GM12878 (cell line): ENCODE data around the gene LPIN1. TPM values are rescaled to one million over a fixed set of nuclear protein-coding genes. Genes with fewer than 3 reads are reported as not detected.

ENCODE experiments used
- ATAC-seq: fragments of 200-7000 bp; cut with Tn5 transposase; 3 replicates; pipeline ENCODE4 v1.9.1; 2020; ENCODE audit warnings: mild to moderate bottlenecking, moderate library complexity
- BruUV-seq: library from RNA; stranded (reverse); fragments of 400-500 nt; replicated peaks from 2 replicates; lab custom pipeline; 2021; lab: Mats Ljungman, UMichigan
- CTCF ChIA-PET: fragments of 300-600 bp; sonication (Branson Sonifier 250); formaldehyde crosslinking; extraction: SDS; loops from one replicate; lab custom pipeline; 2021; ENCODE audit warnings: inconsistent platforms; lab: Yijun Ruan, JAX
- POLR2A ChIA-PET: fragments of 350-600 bp; formaldehyde crosslinking; extraction: SDS; loops from one replicate; lab custom pipeline; 2021; ENCODE audit warnings: inconsistent platforms; lab: Charles Lee
- RAD21 ChIA-PET: fragments of 300-600 bp; sonication (Branson Sonifier 250); formaldehyde crosslinking; loops from one replicate; lab custom pipeline; 2023; ENCODE audit warnings: antibody characterized with exemption; ENCODE audit not compliant: unreplicated experiment; lab: Charles Lee
- SMC1A ChIA-PET: fragments of 300-600 bp; sonication (Branson Sonifier 250); formaldehyde crosslinking; loops from one replicate; lab custom pipeline; 2023; ENCODE audit not compliant: unreplicated experiment, uncharacterized antibody; lab: Charles Lee
- DNase-seq: peaks from one replicate; pipeline ENCODE4 v3.0.0-alpha.2; 2011; ENCODE audit warnings: low read depth, low spot score
- FAIRE-seq: peaks from 3 replicates; lab custom pipeline; 2011; peaks lifted over from hg19 to GRCh38; lab: Jason Lieb, UNC
- H2AFZ ChIP-seq: 2 replicates; pipeline ENCODE4 v1.6.0; 2011; ENCODE audit warnings: low read depth, low read length, control low read depth; ENCODE audit not compliant: control insufficient read depth
- H3K27ac ChIP-seq: 2 replicates; pipeline ENCODE4 v1.5.1; 2011; ENCODE audit warnings: control low read depth; ENCODE audit not compliant: control insufficient read depth, insufficient read depth
- H3K27me3 ChIP-seq, 2 experiments: replicated peaks in 1 of 2; 2 replicates each; pipeline versions ENCODE4 v1.6.0 to v1.6.1; 2011; ENCODE audit warnings: low read length in 1 of 2; ENCODE audit not compliant: control insufficient read depth in 2 of 2, insufficient read depth in 2 of 2
- H3K36me3 ChIP-seq, 2 experiments: 2 replicates each; pipeline ENCODE4 v1.5.1; 2011; ENCODE audit warnings: low read length in 1 of 2; ENCODE audit not compliant: control insufficient read depth in 2 of 2, insufficient read depth in 2 of 2
- H3K4me1 ChIP-seq: 2 replicates; pipeline ENCODE4 v1.6.1; 2011; ENCODE audit warnings: mild to moderate bottlenecking, low read length, moderate library complexity, mixed read lengths; ENCODE audit not compliant: control insufficient read depth, insufficient read depth
- H3K4me2 ChIP-seq: 2 replicates; pipeline ENCODE4 v1.6.0; 2011; ENCODE audit warnings: control low read depth; ENCODE audit not compliant: control insufficient read depth, insufficient read depth
- H3K4me3 ChIP-seq: fragments of 200-600 bp; sonication (generic); 2 replicates; pipeline ENCODE4 v1.5.1; 2016
- H3K79me2 ChIP-seq: 2 replicates; pipeline ENCODE4 v1.6.0; 2011; ENCODE audit warnings: low read length; ENCODE audit not compliant: control insufficient read depth, insufficient read depth
- H3K9ac ChIP-seq: 2 replicates; pipeline ENCODE4 v1.8.0; 2011; ENCODE audit warnings: low read length, control low read depth, mixed read lengths; ENCODE audit not compliant: control insufficient read depth, insufficient read depth
- H3K9me3 ChIP-seq: replicated peaks from 3 replicates; pipeline ENCODE4 v1.5.1; 2011; ENCODE audit warnings: mild to moderate bottlenecking, low read length; ENCODE audit not compliant: control insufficient read depth, insufficient read depth
- H4K20me1 ChIP-seq: 2 replicates; pipeline ENCODE4 v1.6.0; 2011; ENCODE audit not compliant: control insufficient read depth, insufficient read depth
- FOS ChIP-seq: IDR thresholded peaks from 3 replicates; pipeline ENCODE4 v1.6.1; 2011; ENCODE audit warnings: borderline replicate concordance; ENCODE audit not compliant: insufficient read length; ENCODE audit errors: extremely low read depth
- FOXK2 ChIP-seq: fragments of 450-650 bp; IDR thresholded peaks from 2 replicates; pipeline ENCODE4 v1.6.1; 2017; ENCODE audit warnings: mild to moderate bottlenecking, moderate library complexity
- NRF1 ChIP-seq: conservative IDR thresholded peaks from 2 replicates; pipeline ENCODE4 v1.6.1; 2011; ENCODE audit warnings: mild to moderate bottlenecking, low read depth, low read length, improper control_type of control experiment
- POU2F2 ChIP-seq: IDR thresholded peaks from 3 replicates; pipeline ENCODE4 v1.6.1; 2011; ENCODE audit warnings: low read depth, mild to moderate bottlenecking, low read length, borderline replicate concordance
- RAD51 ChIP-seq: fragments of 450-650 bp; IDR thresholded peaks from 2 replicates; pipeline ENCODE4 v1.6.1; 2016; ENCODE audit warnings: moderate library complexity, mild to moderate bottlenecking, inconsistent platforms
- RB1 ChIP-seq: fragments of 450-650 bp; formaldehyde crosslinking; IDR thresholded peaks from 2 replicates; pipeline ENCODE4 v1.6.1; 2017; ENCODE audit warnings: mild to moderate bottlenecking, borderline replicate concordance
- SIX5 ChIP-seq: IDR thresholded peaks from 2 replicates; pipeline ENCODE4 v1.6.1; 2011; ENCODE audit warnings: mild to moderate bottlenecking, low read depth, low read length, moderate library complexity; ENCODE audit not compliant: severe bottlenecking
- TBL1XR1 ChIP-seq: IDR thresholded peaks from 2 replicates; pipeline ENCODE4 v1.6.1; 2012; ENCODE audit warnings: low read depth, low read length, improper control_type of control experiment
- ZNF24 ChIP-seq: fragments of 450-650 bp; IDR thresholded peaks from 2 replicates; pipeline ENCODE4 v1.6.1; 2017; ENCODE audit warnings: antibody characterized with exemption, mild to moderate bottlenecking
- WGBS: methylation state at CpG from one replicate; pipeline ENCODE4 v1.1.6; 2016; ENCODE audit warnings: low lambda C conversion rate; ENCODE audit not compliant: insufficient replicate concordance, insufficient coverage; ENCODE audit errors: missing lambda C conversion rate; 5-methylcytosine and 5-hydroxymethylcytosine counted together
- in situ Hi-C: fragments of 300-500 bp; cut with MboI; formaldehyde crosslinking; loops from 9 replicates; pipeline ENCODE4 v1.14.3; 2018; ENCODE audit warnings: mixed read lengths
- intact Hi-C: fragments of 100-400 bp; cut with micrococcal nuclease; formaldehyde crosslinking; loops from one replicate; pipeline ENCODE4 v1.14.2; 2022; ENCODE audit not compliant: unreplicated experiment
- polyA plus RNA-seq, 11 experiments: library from polyadenylated mRNA; depleted of rRNA in 4 of 11; unstranded in 6 of 11; stranded (reverse) in 5 of 11; fragments of >200 nt; fragmentation: Nextera tagmentation in 4 of 11; fragmentation: Illumina TruSeq in 1 of 11; extraction: Ambion mirVana in 4 of 11; extraction: Trizol in 1 of 11; gene quantifications; 1 replicate in 1 of 11; 2 replicates in 10 of 11; pipeline versions ENCODE4 v1.2.1 to v1.2.3, GENCODE V29; 2011 to 2016; ENCODE audit warnings: inconsistent platforms in 2 of 11, missing spikeins in 2 of 11, low read depth in 1 of 11
- total RNA-seq, 4 experiments: library from RNA; depleted of rRNA in 3 of 4; stranded (reverse); fragments of >200 nt in 3 of 4; fragmentation: Illumina TruSeq in 1 of 4; extraction: Trizol in 1 of 4; gene quantifications; 2 replicates each; pipeline versions ENCODE4 v1.2.1 to v1.2.3, GENCODE V29; 2013 to 2021
- TF ChIP-seq, protein P1 (sequence below): fragments of 450-650 bp; IDR thresholded peaks from 2 replicates; pipeline ENCODE4 v1.6.1; 2018; ENCODE audit warnings: mild to moderate bottlenecking, low read depth, moderate library complexity; ENCODE audit not compliant: partially characterized antibody
- TF ChIP-seq, protein P2 (sequence below): fragments of 450-650 bp; formaldehyde crosslinking; IDR thresholded peaks from 2 replicates; pipeline ENCODE4 v1.4.0; 2022; ENCODE audit warnings: mild to moderate bottlenecking, moderate library complexity

LPIN1 gene
- total and polyA plus RNA-seq, 10 of the 15 experiments (the other 5 are each of a cell fraction or from before 2014, with no cell fraction given): 18.8 to 82.5 (median 50.3) TPM

DNA sequence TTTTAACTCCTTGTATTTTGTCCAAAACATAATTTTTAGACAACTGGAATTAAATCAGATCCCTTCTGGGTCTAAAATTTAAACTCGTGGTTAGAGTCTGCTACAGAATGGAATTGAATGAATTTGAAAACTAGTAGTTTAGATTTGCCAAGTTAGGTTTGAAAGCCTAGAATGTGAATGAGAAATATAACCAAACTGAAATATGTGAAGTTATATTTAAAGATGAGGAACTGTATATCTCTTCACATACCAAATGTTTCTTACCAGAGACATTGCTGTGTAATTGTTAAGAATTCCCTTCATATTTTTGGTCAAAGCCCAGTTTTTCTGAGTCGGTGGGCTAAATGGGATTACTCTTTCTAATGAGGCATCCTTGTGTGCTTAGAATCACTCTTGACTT is 74.2 kb downstream of the LPIN1 start:
- Histone ChIP-seq H3K4me1 (peaks cover 7% of the 10 kb centered on the region; the same call in 1 of the 2 replicates), H2AFZ (no peak overlapping the region), H3K9me3 (no peaks in the 10 kb centered on the region; the same call in 2 of the 3 replicates), H3K4me3 (no peak overlapping the region), H3K36me3 (peaks cover 4 to 27% of the 10 kb centered on the region in 2 experiments), H3K79me2 (no peaks in the 10 kb centered on the region), H4K20me1 (no peaks in the 10 kb centered on the region), H3K27ac (no peak overlapping the region), H3K27me3 (no peaks in the 10 kb centered on the region), H3K9ac (no peak overlapping the region), H3K4me2 (no peak overlapping the region)
- in situ Hi-C loops (loop anchor here (10.0 kb wide), 1 partner anchor 1104 kb away; no protein-coding TSS in a partner anchor), intact Hi-C loops (no loop called here)
- WGBS: 96% methylated on average over 2 of the region's 2 CpGs
- no TSS peak for BruUV-seq
- SMC1A ChIA-PET: no interaction called here
- CTCF ChIA-PET: interaction anchor here (1.2 kb wide), 1 partner anchor 896 kb away, joined by 4 read pairs; the partner anchor contains the start of gene TRIB2
- DNase-seq (no peak), FAIRE-seq (no peak), ATAC-seq (no peak)
- RAD21 ChIA-PET: no interaction called here
- TF ChIP-seq ZNF24 (no peak), FOXK2 (no peak), NRF1 (no peak), TBL1XR1 (no peak), RAD51 (no peak), RB1 (no peak), FOS (no peak), SIX5 (no peak), POU2F2 (no peak)
- TF ChIP-seq, protein P1, sequence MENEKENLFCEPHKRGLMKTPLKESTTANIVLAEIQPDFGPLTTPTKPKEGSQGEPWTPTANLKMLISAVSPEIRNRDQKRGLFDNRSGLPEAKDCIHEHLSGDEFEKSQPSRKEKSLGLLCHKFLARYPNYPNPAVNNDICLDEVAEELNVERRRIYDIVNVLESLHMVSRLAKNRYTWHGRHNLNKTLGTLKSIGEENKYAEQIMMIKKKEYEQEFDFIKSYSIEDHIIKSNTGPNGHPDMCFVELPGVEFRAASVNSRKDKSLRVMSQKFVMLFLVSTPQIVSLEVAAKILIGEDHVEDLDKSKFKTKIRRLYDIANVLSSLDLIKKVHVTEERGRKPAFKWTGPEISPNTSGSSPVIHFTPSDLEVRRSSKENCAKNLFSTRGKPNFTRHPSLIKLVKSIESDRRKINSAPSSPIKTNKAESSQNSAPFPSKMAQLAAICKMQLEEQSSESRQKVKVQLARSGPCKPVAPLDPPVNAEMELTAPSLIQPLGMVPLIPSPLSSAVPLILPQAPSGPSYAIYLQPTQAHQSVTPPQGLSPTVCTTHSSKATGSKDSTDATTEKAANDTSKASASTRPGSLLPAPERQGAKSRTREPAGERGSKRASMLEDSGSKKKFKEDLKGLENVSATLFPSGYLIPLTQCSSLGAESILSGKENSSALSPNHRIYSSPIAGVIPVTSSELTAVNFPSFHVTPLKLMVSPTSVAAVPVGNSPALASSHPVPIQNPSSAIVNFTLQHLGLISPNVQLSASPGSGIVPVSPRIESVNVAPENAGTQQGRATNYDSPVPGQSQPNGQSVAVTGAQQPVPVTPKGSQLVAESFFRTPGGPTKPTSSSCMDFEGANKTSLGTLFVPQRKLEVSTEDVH: no peak
- TF ChIP-seq, protein P2, sequence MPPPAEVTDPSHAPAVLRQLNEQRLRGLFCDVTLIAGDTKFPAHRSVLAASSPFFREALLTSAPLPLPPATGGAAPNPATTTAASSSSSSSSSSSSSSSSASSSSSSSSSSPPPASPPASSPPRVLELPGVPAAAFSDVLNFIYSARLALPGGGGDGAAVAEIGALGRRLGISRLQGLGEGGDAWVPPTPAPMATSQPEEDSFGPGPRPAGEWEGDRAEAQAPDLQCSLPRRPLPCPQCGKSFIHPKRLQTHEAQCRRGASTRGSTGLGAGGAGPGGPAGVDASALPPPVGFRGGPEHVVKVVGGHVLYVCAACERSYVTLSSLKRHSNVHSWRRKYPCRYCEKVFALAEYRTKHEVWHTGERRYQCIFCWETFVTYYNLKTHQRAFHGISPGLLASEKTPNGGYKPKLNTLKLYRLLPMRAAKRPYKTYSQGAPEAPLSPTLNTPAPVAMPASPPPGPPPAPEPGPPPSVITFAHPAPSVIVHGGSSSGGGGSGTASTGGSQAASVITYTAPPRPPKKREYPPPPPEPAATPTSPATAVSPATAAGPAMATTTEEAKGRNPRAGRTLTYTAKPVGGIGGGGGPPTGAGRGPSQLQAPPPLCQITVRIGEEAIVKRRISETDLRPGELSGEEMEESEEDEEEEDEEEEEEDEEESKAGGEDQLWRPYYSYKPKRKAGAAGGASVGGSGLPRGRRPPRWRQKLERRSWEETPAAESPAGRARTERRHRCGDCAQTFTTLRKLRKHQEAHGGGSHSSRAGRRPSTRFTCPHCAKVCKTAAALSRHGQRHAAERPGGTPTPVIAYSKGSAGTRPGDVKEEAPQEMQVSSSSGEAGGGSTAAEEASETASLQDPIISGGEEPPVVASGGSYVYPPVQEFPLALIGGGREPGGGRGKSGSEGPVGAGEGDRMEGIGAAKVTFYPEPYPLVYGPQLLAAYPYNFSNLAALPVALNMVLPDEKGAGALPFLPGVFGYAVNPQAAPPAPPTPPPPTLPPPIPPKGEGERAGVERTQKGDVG: no peak
- POLR2A ChIA-PET: no interaction called here
